Measurements from ENCODE around the gene TLR10. TPM values are rescaled to one million over a fixed set of nuclear protein-coding genes. Genes with fewer than 3 reads are reported as not detected.
"Not testable (repeated sequence)": the region's sequence is repeated elsewhere in the genome, so short reads cannot be mapped to it uniquely, and the experiment has no call there.

The TLR10 gene
- total RNA-seq, 4 donors from 2014 or later, result 0.09 to 0.38 (median 0.38) TPM; not detected in 1

- Histone ChIP-seq H3K4me3 (no peak overlapping the region), H3K27ac (no peak overlapping the region), H3K27me3 (no peaks in the 10 kb centered on the region), H3K9me3 (no peaks in the 10 kb centered on the region), H3K4me1 (peaks cover 0 to 14% (median 5%) of the 10 kb centered on the region in 3 donors), H3K36me3 (no peaks in the 10 kb centered on the region)
- intact Hi-C loops (cut with DNase I), result no loop called here
- TF ChIP-seq POLR2A (IDR thresholded peaks at IDR 0.05) (no peak), CTCF (IDR thresholded peaks at IDR 0.05) (no peak)
- 86 to 88% methylated on average over 8 of the region's 8 CpGs for WGBS, 2 donors
- no peak for DNase-seq
Observed at GRCh38 chr4:38774181-38774955, 8.4 kb downstream of the TLR10 start.

DNA sequence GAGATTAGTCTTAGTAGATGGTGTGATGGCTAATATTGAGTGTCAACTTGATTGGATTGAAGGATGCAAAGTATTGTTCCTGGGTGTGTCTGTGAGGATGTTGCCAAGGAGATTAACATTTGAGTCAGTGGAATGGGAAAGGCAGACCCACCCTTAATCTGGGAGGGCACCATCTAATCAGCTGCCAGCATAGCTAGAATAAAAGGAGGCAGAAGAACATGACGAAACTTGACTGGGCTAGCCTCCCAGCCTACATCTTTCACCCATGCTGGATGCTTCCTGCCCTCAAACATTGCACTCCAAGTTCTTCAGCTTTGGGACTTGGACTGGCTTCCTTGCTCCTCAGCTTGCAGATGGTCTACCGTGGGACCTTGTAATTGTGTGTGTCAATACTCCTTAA lies 12.5 kb downstream of the TLR10 start:
- intact Hi-C loops (cut with DNase I); H3K27me3 ChIP-seq; H3K4me3 ChIP-seq; H3K36me3 ChIP-seq; H3K27ac ChIP-seq; H3K4me1 ChIP-seq; H3K9me3 ChIP-seq; DNase-seq: not testable (repeated sequence)
- 45 to 59% methylated on average over 2 of the region's 2 CpGs for WGBS, 2 donors

- DNase-seq, result no peak
- Histone ChIP-seq H3K27ac (peak overlapping the region in 2 of 4 donors; percentile 6 to 59), H3K9me3 (no peaks in the 10 kb centered on the region), H3K4me1 (peaks cover 0 to 10% (median 5%) of the 10 kb centered on the region in 3 donors), H3K36me3 (no peaks in the 10 kb centered on the region), H3K27me3 (no peaks in the 10 kb centered on the region), H3K4me3 (no peak overlapping the region)
- 44 to 59% methylated on average over 2 of the region's 2 CpGs for WGBS, 2 donors
- intact Hi-C loops (cut with DNase I), result loop anchor here (10.0 kb wide), 2 partner anchors 95 to 365 kb away; partner anchors contain the start of gene FAM114A1
- TF ChIP-seq CTCF (IDR thresholded peaks at IDR 0.05) (no peak), POLR2A (IDR thresholded peaks at IDR 0.05) (no peak)
Observed at GRCh38 chr4:38769857-38770256, 12.9 kb downstream of the TLR10 start.

- Histone ChIP-seq H3K9me3 (no peaks in the 10 kb centered on the region), H3K4me1 (peaks cover 0 to 10% (median 5%) of the 10 kb centered on the region in 3 donors), H3K27me3 (no peaks in the 10 kb centered on the region), H3K36me3 (no peaks in the 10 kb centered on the region), H3K4me3 (no peak overlapping the region), H3K27ac (peak overlapping the region in 2 of 4 donors; percentile 6 to 59)
- WGBS, 2 donors, result 33 to 77% methylated on average over 2 of the region's 2 CpGs
- no peak for TF ChIP-seq POLR2A (IDR thresholded peaks at IDR 0.05)
- TF ChIP-seq CTCF (IDR thresholded peaks at IDR 0.05), result no peak
- intact Hi-C loops (cut with DNase I), result loop anchor here (10.0 kb wide), 2 partner anchors 95 to 365 kb away; partner anchors contain the start of gene FAM114A1
- no peak for DNase-seq
Observed at GRCh38 chr4:38769441-38769840, 13.3 kb downstream of the TLR10 start.

GRCh38 chr4:38768968-38769394 lies 13.8 kb downstream of the TLR10 start:
- no peak overlapping the region for H3K4me3 ChIP-seq
- TF ChIP-seq POLR2A (IDR thresholded peaks at IDR 0.05) (no peak), CTCF (IDR thresholded peaks at IDR 0.05) (no peak)
- H3K27ac ChIP-seq, result no peak overlapping the region
- no peak for DNase-seq
- H3K27me3 ChIP-seq, result no peaks in the 10 kb centered on the region
- no peaks in the 10 kb centered on the region for H3K36me3 ChIP-seq
- 57 to 76% methylated on average over 5 of the region's 5 CpGs for WGBS, 2 donors
- H3K4me1 ChIP-seq, result peaks cover 0 to 10% (median 5%) of the 10 kb centered on the region in 3 donors
- H3K9me3 ChIP-seq, result no peaks in the 10 kb centered on the region
- intact Hi-C loops (cut with DNase I), result loop anchor here (10.0 kb wide), 2 partner anchors 96 to 366 kb away; partner anchors contain the start of gene FAM114A1

GRCh38 chr4:38766940-38767339 lies 15.8 kb downstream of the TLR10 start:
- not testable (repeated sequence) for H3K9me3 ChIP-seq, H3K27me3 ChIP-seq, H3K36me3 ChIP-seq, H3K4me1 ChIP-seq, DNase-seq, H3K4me3 ChIP-seq, H3K27ac ChIP-seq
- WGBS, 2 donors, result 87 to 93% methylated on average over 2 of the region's 2 CpGs
- intact Hi-C loops (cut with DNase I), result loop anchor here (10.0 kb wide), 2 partner anchors 98 to 368 kb away; partner anchors contain the start of gene FAM114A1

Data from esophagus squamous epithelium (tissue), 5 donors.